ENCODE results near the gene AKR1E2.

The AKR1E2 gene

DNA sequence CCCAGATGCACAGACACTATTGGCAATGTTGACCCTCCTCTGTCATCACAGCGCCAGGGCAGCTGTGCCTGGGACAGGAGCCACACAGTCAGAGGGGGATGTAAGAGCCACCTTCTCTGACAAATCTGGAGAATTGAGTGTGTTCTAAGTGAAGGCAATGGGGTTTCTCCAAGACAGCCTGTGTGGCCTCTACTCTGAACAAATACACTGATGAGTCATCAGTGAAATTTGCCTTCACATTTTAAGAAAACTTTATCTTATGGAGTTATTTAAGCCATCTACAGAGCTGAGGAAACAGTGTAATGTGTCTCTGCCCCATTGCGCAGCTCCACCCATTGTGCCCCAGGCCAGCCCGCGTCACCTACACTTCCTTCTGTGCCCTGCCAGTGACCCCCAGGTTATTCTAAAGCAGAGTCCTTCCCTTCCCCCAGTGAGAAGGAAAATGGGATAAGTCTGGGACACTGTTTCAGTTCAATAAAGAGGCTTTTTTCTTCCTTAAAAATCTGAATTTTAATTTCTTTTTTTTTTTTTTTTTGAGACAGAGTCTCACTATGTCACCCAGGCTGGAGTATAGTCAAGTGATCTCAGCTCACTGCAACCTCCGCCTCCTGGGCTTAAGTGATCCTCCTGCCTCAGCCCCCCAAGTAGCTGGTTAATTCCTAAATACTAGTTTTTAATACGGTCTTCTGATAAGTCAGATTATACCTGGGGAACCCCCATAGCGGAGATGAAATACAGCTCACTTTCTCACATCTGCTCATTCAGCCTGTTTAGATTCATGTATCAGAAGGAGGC lies 21.8 kb downstream of the AKR1E2 start:
- DNase-seq, result no peak

GRCh38 chr10:4848356-4849041 lies 22.5 kb downstream of the AKR1E2 start:
- DNase-seq, result no peak

DNA sequence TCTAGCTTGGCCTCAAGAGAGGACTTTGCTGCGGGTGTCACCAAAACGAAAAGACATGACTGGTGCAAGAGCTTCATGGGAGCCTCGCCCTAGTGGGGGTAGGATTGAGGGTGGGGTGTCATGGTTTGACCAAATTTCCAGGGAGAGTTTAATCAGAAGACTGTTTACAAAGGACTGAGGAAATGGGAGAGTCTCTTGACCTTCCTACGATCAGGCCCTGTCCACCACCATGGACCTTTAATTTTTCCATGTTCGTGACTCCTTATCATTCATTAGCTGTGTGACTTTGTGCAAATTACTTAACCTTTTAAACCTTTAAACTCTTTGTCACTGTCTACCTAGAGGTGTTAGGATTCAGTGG lies 23.0 kb downstream of the AKR1E2 start:
- DNase-seq, result no peak

GRCh38 chr10:4849555-4850242 lies 23.7 kb downstream of the AKR1E2 start:
- peak; percentile 59 to 84 (median 77) for DNase-seq

DNA sequence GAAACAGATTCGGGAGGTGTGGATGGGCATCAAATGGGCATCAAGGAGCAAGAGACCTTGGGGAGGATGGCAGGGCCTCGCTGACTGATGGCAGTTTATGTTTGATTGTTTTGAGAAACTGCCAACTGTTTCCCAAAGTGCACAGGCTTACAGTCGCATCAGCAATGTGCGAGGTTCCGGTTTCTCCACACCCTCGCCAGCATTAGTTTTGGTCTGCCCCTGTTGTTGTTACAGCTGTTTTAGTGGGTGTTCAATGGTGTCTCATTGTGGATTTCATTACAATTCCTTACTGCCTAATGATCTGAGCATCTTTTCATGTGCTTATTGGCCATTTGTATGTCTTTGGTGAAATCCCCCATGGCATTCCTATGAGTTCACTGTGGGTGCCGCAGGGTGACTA lies 24.4 kb downstream of the AKR1E2 start:
- DNase-seq, result no peak

- DNase-seq, result no peak
These were observed 25.2 kb downstream of the AKR1E2 start for GRCh38 chr10:4851176-4851575.

DNA sequence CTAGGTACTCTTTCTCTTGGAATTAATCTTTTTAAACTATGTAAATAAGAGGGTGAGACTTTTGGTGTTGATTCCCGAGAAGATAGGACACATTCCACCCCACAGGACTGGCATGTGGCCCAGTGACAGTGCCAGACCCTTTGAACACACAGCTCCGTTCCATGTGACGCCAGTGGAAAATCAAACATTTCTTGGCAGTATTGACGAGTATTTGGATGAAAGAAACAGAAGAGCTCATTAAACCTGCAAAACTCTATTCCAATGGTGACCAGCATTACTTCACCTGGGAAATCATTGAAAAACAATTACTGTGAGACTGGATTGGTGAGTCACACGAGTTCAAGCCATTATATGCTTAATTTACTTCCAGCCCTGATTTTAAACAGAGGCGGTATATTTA lies 25.8 kb downstream of the AKR1E2 start:
- DNase-seq, result no peak

- DNase-seq, result no peak
These were observed 40.1 kb downstream of the AKR1E2 start for GRCh38 chr10:4865945-4866661.

GRCh38 chr10:4867109-4867519 lies 41.1 kb downstream of the AKR1E2 start:
- no peak for DNase-seq

GRCh38 chr10:4867520-4868356 lies 41.7 kb downstream of the AKR1E2 start:
- no peak for DNase-seq

DNA sequence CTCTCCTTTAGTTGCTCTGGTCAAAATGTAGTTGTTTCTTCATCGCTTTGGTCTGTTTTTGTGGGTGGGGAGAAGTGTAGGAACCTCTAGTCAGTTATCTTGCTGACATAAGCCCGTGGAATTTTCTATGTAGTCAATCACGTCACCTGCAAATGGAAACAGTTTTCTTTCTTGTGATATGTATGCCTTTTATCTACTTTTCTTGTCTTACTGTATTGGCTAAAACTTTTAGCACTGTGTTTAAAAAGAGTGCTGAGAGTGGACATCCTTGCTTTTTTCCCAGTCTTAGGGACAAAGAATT lies 42.3 kb downstream of the AKR1E2 start:
- no peak for DNase-seq

DNA sequence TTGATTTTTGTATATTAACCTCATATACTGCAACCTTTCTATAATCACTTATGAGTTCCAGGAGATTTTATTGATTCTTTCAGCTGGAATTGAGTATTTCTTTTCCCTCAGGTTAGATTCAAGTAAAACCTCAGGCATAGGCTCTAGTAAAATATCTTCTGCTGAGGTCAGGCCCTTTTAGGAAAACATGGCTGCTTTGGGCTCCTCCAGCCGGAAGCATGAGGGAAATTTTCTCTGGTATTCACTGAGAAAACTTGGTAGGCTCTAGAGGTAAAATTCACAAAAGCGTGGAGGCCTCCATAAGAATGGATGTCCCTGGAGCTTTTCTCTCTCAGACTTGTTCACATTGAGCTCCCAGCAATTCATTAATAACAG lies 56.7 kb downstream of the AKR1E2 start:
- no peak for DNase-seq

DNA sequence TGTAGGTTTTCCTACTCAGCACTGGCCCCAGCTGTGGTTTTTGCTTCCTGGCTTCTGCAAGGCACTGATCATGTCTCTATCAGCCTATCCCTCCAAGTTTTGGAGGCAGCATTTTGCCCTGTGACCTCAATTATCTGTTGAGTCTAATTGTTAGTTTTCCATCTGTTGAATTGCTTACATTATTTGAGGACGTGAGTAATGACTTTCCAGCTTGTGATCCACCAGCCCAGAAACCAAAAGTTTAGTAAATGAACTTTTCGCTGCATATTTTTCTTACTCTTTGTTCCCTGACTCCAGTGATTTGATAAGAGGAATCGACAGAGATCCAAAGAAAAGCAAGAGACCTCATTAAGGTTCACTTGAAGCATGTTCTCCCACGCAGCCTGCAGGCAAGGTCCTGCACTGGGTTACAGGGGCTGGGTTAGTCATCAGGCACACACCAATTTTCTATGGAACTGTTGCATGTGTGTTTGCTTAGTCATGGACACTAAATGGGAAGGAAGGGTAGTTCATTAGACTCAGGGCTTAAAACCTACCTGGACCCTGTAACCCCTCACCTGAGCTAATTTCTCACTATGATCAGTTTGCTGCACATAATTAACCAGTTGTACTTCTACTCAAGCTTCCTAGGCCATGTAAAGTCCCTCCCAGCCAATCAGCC lies 57.2 kb downstream of the AKR1E2 start:
- no peak for DNase-seq

- DNase-seq, result no peak
These were observed 59.2 kb downstream of the AKR1E2 start for GRCh38 chr10:4885162-4885561.

DNA sequence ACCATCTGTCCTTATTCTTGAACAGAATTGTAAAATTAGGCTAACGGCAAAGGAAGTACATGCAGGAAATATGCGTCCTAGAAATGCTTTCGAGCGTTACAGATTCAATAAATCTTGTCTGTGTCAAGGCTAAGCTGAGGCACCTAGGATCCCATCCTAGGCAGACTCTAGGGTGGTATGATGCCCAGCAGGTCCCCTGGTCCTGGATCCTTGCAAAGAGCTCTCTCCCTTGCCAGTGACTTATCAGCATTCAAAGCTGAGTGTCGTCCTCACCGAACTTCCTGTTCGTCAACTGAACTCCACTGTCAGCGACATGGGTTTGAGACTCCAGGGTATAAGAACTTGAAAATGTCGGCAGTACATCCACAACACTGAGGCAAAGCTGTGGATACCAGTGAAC lies 61.5 kb downstream of the AKR1E2 start:
- no peak for DNase-seq

DNA sequence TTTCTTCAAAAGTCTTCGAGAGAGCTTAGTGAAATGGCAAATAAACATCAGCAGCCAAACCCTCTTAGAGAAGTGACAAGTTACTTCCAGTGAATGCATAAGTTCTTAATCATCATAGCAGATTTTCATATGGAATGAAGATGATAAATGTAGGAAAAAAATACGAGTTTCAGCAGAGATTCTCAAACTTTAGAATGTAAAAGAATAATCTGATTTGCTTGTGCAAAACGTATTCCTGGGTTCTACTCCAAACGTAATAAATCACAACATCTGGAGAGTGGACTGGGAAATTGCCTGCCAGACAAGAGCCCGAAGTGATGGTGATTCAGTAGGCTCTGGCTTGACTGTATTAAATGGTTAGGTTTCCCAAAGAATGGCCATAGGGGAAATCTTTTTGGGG lies 62.2 kb downstream of the AKR1E2 start:
- no peak for DNase-seq

- no peak for DNase-seq
These were observed 64.0 kb downstream of the AKR1E2 start for GRCh38 chr10:4889959-4890358.

DNA sequence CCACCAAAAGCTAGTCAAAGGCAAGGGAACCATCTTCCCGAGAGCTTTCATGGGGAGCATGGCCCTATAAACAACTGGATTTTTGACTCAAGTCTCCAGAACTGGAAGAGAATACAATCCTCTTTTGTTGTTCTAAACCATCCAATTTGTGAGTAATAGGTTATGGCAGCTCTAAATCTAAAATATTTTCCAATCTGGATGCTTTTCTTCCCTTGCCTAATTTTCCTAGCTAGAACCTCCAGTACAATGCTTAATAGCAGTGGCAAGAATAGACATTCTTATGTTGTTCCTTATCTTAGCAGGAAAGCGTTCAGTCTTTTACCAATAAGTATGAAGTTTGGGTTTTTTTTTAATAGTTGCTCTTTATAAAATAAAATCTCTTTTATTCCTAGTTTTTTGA lies 66.7 kb downstream of the AKR1E2 start:
- no peak for DNase-seq

DNA sequence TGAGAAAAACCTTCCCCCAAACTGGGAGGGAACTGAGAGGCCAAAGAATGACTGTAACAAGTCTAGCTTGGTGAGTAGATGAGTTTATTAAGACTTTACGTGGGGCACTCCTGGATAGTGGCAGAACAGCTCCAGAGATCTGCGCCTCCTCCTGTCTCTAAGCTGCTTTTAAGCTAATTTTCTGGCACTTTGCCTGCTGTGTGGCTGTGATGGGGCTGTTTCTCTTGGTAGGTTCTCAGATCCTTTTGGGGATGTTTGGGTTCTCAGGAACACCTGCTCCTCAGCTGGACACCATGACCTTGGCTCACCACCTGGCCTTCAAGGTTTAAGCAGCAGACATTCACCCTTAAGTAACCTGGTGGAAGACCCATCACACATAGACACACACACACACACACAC lies 68.3 kb downstream of the AKR1E2 start:
- no peak for DNase-seq
